GM19438 (cell line): ENCODE data around the gene WDSUB1.

ENCODE experiments used
- ATAC-seq: cut with Tn5 transposase; IDR thresholded peaks from one replicate; pipeline ENCODE4 v1.9.1; 2021; ENCODE audit warnings: low read depth; ENCODE audit not compliant: unreplicated experiment

The WDSUB1 gene

GRCh38 chr2:159267921-159268320, 18.6 kb downstream of the WDSUB1 start:
- no peak for ATAC-seq

GRCh38 chr2:159266554-159266953, 19.9 kb downstream of the WDSUB1 start:
- ATAC-seq = no peak

- ATAC-seq = no peak
Observed at GRCh38 chr2:159265171-159265576, 21.3 kb downstream of the WDSUB1 start.

DNA sequence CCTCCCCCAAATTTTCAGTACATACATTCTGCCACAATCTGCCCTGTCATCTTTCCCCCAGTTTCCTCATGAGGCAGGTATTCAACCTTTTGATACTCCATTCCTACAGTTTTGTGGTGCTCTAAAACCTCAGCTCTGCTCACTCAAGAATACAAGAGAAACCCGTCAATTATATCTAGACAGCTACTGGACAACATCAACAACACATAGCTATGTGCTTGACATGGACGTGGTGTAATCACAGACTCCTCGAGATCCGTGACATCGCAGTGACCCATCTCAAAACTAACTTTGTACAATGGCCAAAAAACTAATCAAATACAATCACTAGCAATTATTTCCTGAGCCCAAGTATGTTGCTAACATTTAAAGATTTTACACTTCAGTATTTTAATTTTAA, 23.6 kb downstream of the WDSUB1 start:
- ATAC-seq = no peak

DNA sequence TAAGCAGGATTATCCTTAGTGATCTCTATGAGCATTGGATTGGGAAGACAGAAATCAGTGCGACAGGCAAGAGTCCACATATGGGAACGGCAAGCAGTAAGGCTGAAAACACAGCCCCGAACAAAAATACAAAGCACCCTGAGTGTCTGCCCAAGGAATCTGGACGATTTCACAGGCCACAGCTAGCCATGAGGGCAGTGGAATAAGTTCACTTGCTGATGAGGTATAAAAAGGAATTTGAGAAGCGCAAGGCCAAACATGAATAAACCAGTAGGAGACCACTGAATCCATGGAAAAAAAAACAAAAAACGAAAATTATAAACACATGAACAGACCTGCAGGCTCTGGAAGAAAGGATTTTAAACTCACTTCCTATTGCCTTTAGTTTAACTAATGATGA, 24.3 kb downstream of the WDSUB1 start:
- no peak for ATAC-seq

- no peak for ATAC-seq
Observed at GRCh38 chr2:159256159-159256558, 30.3 kb downstream of the WDSUB1 start.

DNA sequence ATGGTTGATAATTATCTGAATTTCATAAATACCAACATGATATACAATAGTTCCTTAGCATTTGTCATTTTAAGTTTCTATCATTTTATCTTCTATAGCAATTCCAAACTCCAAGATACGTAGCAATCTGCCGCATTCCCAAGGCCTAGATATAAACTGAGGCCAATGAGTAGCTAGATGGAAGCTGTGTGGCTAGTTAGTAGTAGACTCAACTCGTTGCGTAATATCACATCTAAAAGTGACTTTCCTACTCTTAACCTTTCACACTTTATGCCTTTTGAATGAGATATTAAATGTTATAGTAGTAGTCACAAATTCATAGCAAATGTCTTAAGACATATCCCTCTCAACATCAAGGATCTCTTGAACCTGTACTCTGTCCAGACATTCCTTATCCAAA, 33.6 kb downstream of the WDSUB1 start:
- ATAC-seq = no peak

DNA sequence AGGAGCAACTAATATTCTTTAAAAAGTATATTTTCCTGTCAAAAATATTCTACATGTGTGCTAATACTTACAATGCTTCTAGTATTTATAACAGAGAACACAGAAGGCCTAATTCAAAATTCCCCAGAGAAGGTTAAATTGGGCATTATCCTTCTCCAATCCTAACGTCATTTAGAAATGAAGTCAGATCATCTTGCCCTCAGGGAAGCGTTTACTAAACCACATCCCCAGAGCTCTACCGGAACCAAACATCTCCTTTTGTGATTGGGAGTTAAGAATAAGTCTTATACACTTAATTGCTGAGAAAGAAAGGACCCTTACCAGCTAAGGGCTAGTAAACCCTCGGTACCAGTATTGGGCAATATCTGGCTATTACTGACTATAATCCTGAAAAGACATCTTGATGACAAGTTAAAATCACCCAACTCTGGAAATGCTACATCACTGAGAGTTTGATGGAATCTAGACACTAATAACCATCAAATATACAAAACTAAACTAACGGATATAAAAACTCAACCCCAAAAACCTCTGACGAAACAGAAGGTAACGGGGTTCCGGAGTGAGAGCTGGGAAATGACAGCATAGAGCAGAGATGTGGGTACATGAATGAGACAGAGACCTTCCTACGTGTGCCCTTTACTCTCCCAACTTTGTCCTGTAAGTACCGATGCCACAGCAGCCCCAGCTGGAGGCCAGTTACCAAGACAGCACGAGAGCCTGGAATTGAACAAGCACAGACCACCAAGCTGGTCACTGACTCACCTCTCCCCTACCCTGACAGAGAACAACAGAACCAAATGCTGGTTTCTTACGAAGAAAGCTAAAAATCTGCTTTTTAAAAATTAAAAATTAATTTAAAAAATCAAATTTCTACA, 35.0 kb downstream of the WDSUB1 start:
- no peak for ATAC-seq

GRCh38 chr2:159249990-159250715, 36.4 kb downstream of the WDSUB1 start:
- peak; percentile 59 for ATAC-seq

- ATAC-seq = no peak
Observed at GRCh38 chr2:159246325-159246988, 40.0 kb downstream of the WDSUB1 start.

DNA sequence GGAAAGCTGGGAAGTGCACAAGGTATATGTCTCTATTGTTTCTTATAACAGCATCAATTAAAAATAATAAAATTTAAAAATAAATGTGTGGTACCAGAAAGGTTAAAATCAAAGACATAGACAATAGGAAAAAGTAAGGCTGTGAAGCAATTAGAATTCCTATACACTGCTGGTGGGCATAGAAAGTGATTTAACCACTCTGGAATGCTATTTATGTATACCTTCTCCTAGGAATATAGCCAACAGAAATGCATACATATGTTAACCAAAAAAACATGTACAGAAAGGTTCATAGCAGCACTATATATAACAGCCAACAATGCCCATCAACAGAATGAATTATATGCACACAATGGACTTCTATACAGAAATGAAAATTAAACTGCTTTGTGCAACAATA, 43.0 kb downstream of the WDSUB1 start:
- no peak for ATAC-seq

DNA sequence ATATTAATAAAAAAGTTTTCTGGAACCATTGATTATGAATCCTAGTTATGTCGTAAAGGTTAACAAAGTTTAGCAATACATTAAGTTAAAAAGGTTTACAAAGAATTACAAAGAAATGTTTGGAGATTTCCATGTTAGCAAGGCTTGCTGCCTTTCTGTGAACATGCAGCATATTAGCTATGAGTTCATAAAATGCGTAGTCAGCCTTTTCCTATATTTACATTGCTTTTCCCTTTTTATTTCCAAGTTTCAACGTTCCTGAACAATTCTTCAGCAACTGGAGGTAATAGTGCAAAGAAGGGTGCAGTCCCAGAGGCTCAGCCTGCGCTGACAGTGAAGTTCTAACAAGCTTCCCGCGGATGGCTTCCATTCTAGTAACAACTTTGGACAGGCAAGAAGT, 51.6 kb downstream of the WDSUB1 start:
- ATAC-seq = no peak

DNA sequence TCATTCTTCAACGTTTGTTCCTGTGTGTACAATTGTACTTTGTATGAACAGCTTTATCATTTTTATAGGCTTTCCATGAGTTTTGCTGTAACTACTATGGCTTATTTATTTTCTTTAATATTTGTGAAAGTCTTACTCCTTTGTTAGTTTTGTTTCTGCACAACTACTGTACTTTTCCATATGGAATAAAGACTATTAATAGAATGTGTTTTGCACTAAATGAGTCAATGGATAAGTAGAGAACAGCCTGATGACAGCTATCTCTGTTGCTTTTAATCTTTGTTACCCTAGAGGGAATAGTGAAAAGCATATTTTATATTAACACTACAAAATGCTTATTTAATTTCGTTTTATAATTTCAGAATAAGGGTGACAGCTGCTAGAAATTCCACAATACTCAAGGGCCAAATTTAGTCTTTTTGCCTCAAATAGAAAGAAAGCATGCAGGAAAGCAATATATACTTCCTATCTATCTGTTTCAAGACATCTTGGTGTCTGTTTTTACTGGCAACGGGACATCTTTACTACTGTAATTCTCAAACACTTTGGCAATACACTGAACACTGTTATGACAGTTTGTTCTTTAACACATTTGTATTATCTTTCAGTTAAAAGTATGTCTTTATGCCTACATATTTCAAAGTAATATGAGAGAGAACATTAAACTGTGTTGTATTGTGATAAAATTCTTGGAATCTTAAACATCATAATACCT, 53.9 kb downstream of the WDSUB1 start:
- ATAC-seq = no peak

- no peak for ATAC-seq
Observed at GRCh38 chr2:159230145-159230877, 56.2 kb downstream of the WDSUB1 start.

- ATAC-seq = no peak
Observed at GRCh38 chr2:159229476-159230144, 56.9 kb downstream of the WDSUB1 start.

DNA sequence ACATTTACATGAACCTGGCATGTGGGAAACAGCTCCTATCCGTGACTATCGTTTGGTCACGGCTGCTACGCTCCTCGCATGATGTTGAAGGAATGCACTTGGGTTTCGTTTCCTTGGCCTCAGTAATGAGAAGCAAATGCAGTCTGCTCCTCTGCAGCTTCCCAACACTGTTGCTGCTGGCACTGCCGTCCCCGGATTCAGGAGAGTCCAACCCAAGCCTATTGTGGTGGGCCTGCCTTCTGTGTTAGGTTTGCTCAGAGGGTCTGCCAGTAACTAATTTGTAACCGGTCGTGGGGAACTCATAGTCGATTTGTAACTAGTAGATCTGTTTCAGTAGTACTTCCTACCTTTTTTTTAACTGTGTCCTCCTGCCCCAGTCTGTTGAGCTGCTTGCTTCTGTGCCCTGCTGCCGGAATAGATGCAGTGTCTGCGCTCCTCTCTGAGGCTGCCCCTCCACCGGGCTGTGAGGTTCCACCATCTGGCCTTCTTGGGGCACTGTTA, 58.4 kb downstream of the WDSUB1 start:
- ATAC-seq = no peak

DNA sequence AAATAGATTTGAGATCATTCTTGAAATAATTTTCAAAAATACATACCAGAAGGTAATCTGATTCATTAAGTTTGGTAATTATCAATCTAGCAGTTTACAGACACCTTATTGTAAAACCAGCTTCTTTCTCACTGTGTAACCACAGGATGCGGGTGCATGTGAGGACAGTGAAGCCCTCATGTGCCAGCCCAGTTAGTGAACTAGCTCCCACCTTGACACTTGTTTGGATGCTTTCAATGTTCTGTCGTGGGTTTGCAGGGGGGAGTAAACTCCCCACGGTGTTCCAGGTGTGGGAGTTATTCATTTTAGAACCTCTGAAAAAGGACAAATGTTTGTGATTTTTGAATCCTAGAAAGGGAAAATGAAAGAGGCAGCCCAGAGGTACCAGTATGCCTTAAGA, 59.0 kb downstream of the WDSUB1 start:
- ATAC-seq = no peak

- no peak for ATAC-seq
Observed at GRCh38 chr2:159226608-159227385, 59.7 kb downstream of the WDSUB1 start.

DNA sequence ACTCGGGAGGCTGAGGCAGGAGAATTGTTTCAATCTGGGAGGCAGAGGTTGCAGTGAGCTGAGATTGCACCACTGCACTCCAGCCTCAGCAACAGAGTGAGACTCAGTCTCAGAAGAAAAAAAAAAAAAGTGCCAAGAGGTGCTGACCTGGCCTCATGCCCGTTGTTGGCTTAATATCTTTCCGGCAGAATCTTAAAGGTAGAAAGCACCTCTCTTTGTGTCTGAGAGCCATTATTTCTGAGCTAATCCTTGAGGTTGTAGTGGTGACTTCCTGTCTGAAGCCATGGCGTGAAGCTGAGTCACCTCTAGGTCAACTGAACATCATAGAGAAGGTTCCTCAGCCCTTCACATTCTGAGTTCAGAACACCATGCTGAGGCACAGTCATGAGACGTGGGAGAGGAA, 60.4 kb downstream of the WDSUB1 start:
- ATAC-seq = no peak
